GM23338 (cell line): Measurements from ENCODE around the gene AKAP7. TPM values are rescaled to one million over a fixed set of nuclear protein-coding genes. Genes with fewer than 3 reads are reported as not detected.

Experiments
- ATAC-seq: fragments of 200-7000 bp; cut with Tn5 transposase; 3 replicates; pipeline ENCODE4 v1.9.1; 2020
- DNase-seq: peaks from one replicate; pipeline ENCODE4 v3.0.0-alpha.2; 2015; ENCODE audit warnings: low spot score
- H2AFZ ChIP-seq: fragments of 200-600 bp; sonication (generic); 2 replicates; pipeline ENCODE4 v1.8.0; 2016; ENCODE audit warnings: antibody characterized with exemption, mild to moderate bottlenecking, moderate library complexity
- H3F3A ChIP-seq: fragments of 200-600 bp; sonication (generic); replicated peaks from 2 replicates; pipeline ENCODE4 v1.8.0; 2017; ENCODE audit warnings: antibody characterized with exemption, mixed run types, low read depth
- H3K27ac ChIP-seq: fragments of 200-600 bp; sonication (generic); 2 replicates; pipeline ENCODE4 v1.6.1; 2016; ENCODE audit warnings: low read depth
- H3K27me3 ChIP-seq: fragments of 200-600 bp; sonication (generic); 2 replicates; pipeline ENCODE4 v1.8.0; 2016; ENCODE audit warnings: mild to moderate bottlenecking, mixed run types, moderate library complexity; ENCODE audit not compliant: insufficient read depth
- H3K36me3 ChIP-seq: fragments of 200-600 bp; sonication (generic); 2 replicates; pipeline ENCODE4 v1.8.0; 2016; ENCODE audit warnings: mild to moderate bottlenecking; ENCODE audit not compliant: insufficient read depth
- H3K4me1 ChIP-seq: fragments of 200-600 bp; sonication (generic); 2 replicates; pipeline ENCODE4 v1.8.0; 2016; ENCODE audit warnings: mild to moderate bottlenecking, moderate library complexity; ENCODE audit not compliant: insufficient read depth
- H3K4me2 ChIP-seq: fragments of 200-600 bp; sonication (generic); 2 replicates; pipeline ENCODE4 v1.7.1; 2017; ENCODE audit warnings: mixed run types
- H3K4me3 ChIP-seq: fragments of 200-600 bp; sonication (generic); 2 replicates; pipeline ENCODE4 v1.6.1; 2016; ENCODE audit warnings: mixed run types
- H3K79me2 ChIP-seq: fragments of 200-600 bp; sonication (generic); replicated peaks from 2 replicates; pipeline ENCODE4 v1.8.0; 2017; ENCODE audit warnings: mild to moderate bottlenecking; ENCODE audit not compliant: insufficient read depth
- H3K9me2 ChIP-seq: fragments of 200-600 bp; sonication (generic); 2 replicates; pipeline ENCODE4 v1.8.0; 2017; ENCODE audit not compliant: insufficient read depth
- H4K20me1 ChIP-seq: fragments of 200-600 bp; sonication (generic); replicated peaks from 2 replicates; pipeline ENCODE4 v1.8.0; 2017; ENCODE audit warnings: mild to moderate bottlenecking; ENCODE audit not compliant: insufficient read depth
- H3K27ac Mint-ChIP-seq: 2 replicates; pipeline ENCODE4 v1.8.0; 2020; ENCODE audit warnings: inconsistent platforms, mild to moderate bottlenecking, moderate library complexity, mixed read lengths
- H3K27me3 Mint-ChIP-seq: 3 replicates; pipeline ENCODE4 v1.8.0; 2022; ENCODE audit warnings: low read depth, mild to moderate bottlenecking, moderate library complexity, mixed read lengths, inconsistent platforms; ENCODE audit not compliant: insufficient read depth, poor library complexity
- H3K36me3 Mint-ChIP-seq: 3 replicates; pipeline ENCODE4 v1.8.0; 2021; ENCODE audit warnings: low read depth, mild to moderate bottlenecking, inconsistent platforms, moderate library complexity, mixed read lengths
- H3K4me1 Mint-ChIP-seq: 3 replicates; pipeline ENCODE4 v1.8.0; 2020; ENCODE audit warnings: mild to moderate bottlenecking, inconsistent platforms, mixed read lengths
- H3K4me3 Mint-ChIP-seq: 3 replicates; pipeline ENCODE4 v1.8.0; 2021; ENCODE audit warnings: moderate library complexity, mild to moderate bottlenecking, inconsistent platforms, mixed read lengths
- H3K9me3 Mint-ChIP-seq: 3 replicates; pipeline ENCODE4 v1.8.0; 2020; ENCODE audit warnings: moderate library complexity, mild to moderate bottlenecking, inconsistent platforms, mixed read lengths
- CREB1 ChIP-seq: fragments of 250-450 bp; sonication (Bioruptor Pico); IDR thresholded peaks from 2 replicates; pipeline ENCODE4 v1.5.0; 2020; ENCODE audit warnings: low read depth, mild to moderate bottlenecking, moderate library complexity
- EZH2 ChIP-seq: fragments of 200-600 bp; sonication (generic); IDR thresholded peaks from one replicate; pipeline ENCODE4 v1.8.0; 2017; ENCODE audit warnings: antibody characterized with exemption, mild to moderate bottlenecking, low read depth; ENCODE audit not compliant: unreplicated experiment
- JUNB ChIP-seq: IDR thresholded peaks from one replicate; pipeline ENCODE4 v1.6.1; 2016; ENCODE audit warnings: antibody characterized with exemption; ENCODE audit not compliant: unreplicated experiment
- ZNF462 ChIP-seq: fragments of 250-450 bp; sonication (Bioruptor Pico); IDR thresholded peaks from 2 replicates; pipeline ENCODE4 v1.5.0; 2020; ENCODE audit warnings: mild to moderate bottlenecking, moderate library complexity
- polyA plus RNA-seq: library from polyadenylated mRNA; unstranded; fragments of >200 nt; fragmentation: Nextera tagmentation; extraction: Ambion mirVana; gene quantifications from 2 replicates; pipeline ENCODE4 v1.2.1, GENCODE V29; 2016
- total RNA-seq: library from RNA; depleted of rRNA; stranded (reverse); fragments of >200 nt; shearing (Covaris generic); gene quantifications from 2 replicates; pipeline ENCODE4 v1.2.3, GENCODE V29; 2014

The AKAP7 gene
- total and polyA plus RNA-seq, 2 experiments from 2014 or later: 12.2 to 20.0 TPM

DNA sequence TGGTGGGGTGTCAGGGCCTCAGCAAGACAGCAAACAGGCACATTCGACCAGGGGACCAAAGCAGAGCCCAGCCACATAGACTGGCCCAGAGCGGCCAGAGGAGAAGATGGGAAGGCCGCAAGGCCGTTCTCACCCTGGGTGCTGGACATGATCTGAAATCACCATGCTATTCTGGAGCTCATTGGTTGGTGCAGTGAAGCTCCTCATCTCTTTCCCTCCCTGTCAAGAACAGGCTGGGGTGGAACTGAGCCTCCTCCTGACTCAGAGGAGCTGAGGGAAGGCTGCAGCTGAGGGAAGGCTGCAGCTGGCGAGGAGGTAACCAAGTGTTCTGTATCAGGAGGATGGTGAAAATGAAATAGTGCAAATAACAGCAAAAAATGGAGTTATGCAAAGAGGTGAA, 80.0 kb downstream of the AKAP7 start:
- Histone ChIP-seq H4K20me1 (no peaks in the 10 kb centered on the region), H3K4me1 (no peaks in the 10 kb centered on the region), H3K4me2 (no peak overlapping the region), H2AFZ (no peak overlapping the region), H3K4me3 (no peak overlapping the region), H3K27me3 (no peaks in the 10 kb centered on the region), H3K36me3 (no peaks in the 10 kb centered on the region), H3F3A (no peaks in the 10 kb centered on the region), H3K27ac (no peak overlapping the region), H3K79me2 (no peaks in the 10 kb centered on the region), H3K9me2 (no peaks in the 10 kb centered on the region)
- H3K4me3 Mint-ChIP-seq: no peak overlapping the region
- no peak for TF ChIP-seq EZH2
- H3K27me3 Mint-ChIP-seq: no peaks in the 10 kb centered on the region
- no peaks in the 10 kb centered on the region for H3K9me3 Mint-ChIP-seq
- no peak for DNase-seq
- ATAC-seq: no peak; the same call in 2 of the 3 replicates
- peaks cover 4% of the 10 kb centered on the region for H3K36me3 Mint-ChIP-seq
- 0 out of 2 replicates have a peak overlapping the region, but pooled peaks have one; percentile 41 for H3K27ac Mint-ChIP-seq
- H3K4me1 Mint-ChIP-seq: 0 out of 3 replicates have a peak, but pooled peaks cover 3% of the 10 kb centered on the region

- no peak for DNase-seq
- Mint-ChIP-seq H3K4me1 (0 out of 3 replicates have a peak, but pooled peaks cover 3% of the 10 kb centered on the region), H3K36me3 (peaks cover 3% of the 10 kb centered on the region; the same call in 2 of the 3 replicates), H3K27ac (no peak overlapping the region), H3K4me3 (no peak overlapping the region), H3K9me3 (no peaks in the 10 kb centered on the region), H3K27me3 (no peaks in the 10 kb centered on the region)
- Histone ChIP-seq H2AFZ (no peak overlapping the region), H3K27ac (no peak overlapping the region), H3K9me2 (no peaks in the 10 kb centered on the region), H3K4me2 (no peak overlapping the region), H3K27me3 (no peaks in the 10 kb centered on the region), H3K79me2 (no peaks in the 10 kb centered on the region), H3K36me3 (no peaks in the 10 kb centered on the region), H3K4me1 (no peaks in the 10 kb centered on the region), H3K4me3 (no peak overlapping the region), H4K20me1 (no peaks in the 10 kb centered on the region), H3F3A (no peaks in the 10 kb centered on the region)
- ATAC-seq: no peak
- TF ChIP-seq JUNB: no peak
- TF ChIP-seq CREB1 (CRISPR knock-in tag): no peak
- no peak for TF ChIP-seq ZNF462 (CRISPR knock-in tag)
Observed at GRCh38 chr6:131216246-131216645, 81.0 kb downstream of the AKAP7 start.
